ENCODE results near the gene SLC49A3. TPM values are rescaled to one million over a fixed set of nuclear protein-coding genes. Genes with fewer than 3 reads are reported as not detected.
A peak's percentile ranks its signal among the peaks of the same experiment; 100 is the strongest.
"Not testable (repeated sequence)": the region's sequence is repeated elsewhere in the genome, so short reads cannot be mapped to it uniquely, and the experiment has no call there.

SLC49A3 gene
- total RNA-seq, 1 experiment from 2014 or later: not detected

DNA sequence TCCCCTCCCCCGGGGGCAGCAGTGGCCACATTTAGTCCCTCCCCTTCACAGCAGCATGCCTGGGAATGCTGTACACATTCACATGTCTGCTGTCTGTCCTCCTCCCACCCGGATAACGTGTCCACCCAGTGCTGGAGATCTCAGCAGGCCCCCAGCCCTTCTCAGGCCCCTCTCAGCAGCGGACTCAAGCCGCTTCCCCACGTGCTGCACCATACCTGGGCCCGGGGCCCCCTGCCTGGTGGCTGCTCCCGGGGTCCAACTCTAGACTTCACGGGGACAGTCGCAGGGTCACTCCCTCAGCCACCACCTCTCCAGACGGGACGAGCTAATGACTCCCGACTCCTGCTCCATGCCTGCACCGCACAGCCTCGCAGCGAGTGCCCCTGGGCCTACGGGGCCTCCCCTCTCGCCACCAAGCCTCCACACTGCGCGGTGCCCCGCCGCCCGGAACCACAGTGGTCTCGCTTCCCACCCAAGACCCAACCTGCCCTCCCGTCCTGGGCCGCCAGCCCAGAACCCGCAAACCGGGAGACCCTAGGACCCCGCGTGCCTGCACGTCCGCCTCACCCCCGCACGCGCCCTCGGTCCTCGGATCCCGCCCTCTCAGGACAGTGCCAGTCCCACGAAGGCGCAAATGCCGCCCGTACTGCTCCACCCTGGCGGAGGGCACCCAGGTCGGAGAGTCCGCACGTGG, 15.4 kb upstream of the SLC49A3 start:
- no peak for DNase-seq (ENCODE audit: extremely low read depth, low read depth)

DNA sequence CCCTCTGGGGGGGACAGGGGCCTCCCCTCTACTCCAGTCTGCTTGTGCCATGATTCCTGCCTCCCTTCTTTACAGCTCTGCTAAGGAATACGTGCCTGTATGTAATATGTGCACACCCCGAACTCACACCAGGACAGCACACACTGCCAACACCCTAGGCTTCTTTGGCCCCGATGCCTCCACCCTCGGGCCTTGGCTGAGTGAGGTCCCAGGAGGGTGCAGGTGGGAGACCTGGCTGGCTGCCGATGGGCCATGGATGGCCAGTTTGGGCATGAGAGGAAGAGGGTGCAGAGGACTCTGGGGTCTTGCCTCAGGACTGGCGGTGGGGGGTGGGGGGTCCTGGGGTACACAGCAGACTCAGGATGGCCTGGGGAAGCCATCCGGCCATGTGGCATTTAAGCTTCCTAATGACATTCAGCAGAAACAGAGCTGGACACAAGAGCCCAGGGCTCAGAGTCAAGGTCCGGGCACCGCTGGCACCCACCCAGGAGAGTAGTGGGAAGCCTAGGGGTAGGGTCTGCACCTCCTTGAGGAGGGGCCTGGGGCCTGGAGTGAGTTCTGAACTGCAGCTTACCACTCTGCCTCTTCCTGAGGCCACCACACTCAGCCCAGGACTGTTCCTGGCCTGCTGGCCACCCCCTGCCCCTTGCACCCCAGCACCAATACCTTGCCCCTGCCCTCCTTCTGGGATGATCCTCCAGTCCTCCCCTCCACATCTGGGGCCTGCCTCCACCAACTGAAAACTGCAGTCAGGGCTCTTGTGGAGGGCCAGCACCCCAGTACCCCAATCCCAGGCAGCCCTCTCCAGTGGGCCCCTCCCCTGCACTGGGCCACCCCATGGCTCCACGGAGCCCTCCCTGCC, 14.6 kb upstream of the SLC49A3 start:
- no peak for DNase-seq (ENCODE audit: extremely low read depth, low read depth)

DNA sequence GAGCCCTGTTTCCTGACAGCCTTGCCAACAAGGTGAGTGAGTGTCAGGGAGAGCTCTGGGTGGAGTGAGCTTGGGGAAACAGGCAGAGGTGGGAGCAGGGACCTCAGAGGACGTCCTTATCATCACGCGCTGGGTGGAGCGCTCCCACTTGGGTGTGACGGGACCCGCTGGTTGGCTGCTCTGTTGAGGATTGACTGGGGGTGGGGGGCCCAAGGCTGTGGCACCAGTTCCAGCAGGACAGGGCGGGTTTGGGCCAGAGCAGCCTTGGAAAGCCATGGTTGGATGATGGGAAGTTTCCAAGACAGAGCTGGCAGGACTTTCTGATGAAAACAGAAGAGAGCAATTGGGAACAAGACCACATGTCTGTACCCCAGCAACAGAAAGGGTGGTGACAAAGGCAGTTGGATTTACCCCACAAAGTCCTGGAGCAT, 13.7 kb upstream of the SLC49A3 start:
- DNase-seq (ENCODE audit: extremely low read depth, low read depth): no peak

DNA sequence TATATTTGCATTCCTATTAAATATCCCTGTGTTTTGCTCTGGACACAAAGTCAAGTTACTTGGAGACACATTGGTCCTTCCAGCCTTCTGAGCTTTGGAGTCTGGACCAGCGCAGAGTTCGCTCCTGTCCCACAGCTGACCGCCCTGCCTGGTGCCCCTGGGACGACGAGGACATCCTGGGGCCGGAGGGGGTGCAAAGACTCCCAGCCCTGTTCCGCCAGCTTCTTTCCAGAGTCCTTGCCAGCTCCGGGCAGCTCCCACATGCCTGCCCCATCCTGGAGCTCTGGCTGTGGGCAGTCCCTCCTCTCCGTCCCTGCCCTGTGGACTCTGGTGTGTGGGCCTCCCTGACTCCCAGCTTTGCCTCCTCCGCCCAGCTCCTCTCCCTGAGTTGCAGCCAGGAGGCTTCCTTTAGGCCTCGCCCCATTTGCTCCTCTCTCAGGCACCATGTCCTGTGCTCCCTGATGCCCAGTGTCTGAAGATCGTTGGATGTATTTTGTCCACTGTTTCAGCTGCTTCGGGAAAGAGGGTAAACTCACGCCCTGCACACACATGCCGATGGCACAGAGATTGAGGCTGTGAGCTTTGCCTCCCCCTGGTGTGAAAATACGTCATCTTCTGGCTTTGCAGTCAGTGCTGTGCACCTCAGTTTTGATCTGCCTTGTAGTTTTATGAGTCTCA, 11.8 kb upstream of the SLC49A3 start:
- DNase-seq (ENCODE audit: extremely low read depth, low read depth): no peak

DNA sequence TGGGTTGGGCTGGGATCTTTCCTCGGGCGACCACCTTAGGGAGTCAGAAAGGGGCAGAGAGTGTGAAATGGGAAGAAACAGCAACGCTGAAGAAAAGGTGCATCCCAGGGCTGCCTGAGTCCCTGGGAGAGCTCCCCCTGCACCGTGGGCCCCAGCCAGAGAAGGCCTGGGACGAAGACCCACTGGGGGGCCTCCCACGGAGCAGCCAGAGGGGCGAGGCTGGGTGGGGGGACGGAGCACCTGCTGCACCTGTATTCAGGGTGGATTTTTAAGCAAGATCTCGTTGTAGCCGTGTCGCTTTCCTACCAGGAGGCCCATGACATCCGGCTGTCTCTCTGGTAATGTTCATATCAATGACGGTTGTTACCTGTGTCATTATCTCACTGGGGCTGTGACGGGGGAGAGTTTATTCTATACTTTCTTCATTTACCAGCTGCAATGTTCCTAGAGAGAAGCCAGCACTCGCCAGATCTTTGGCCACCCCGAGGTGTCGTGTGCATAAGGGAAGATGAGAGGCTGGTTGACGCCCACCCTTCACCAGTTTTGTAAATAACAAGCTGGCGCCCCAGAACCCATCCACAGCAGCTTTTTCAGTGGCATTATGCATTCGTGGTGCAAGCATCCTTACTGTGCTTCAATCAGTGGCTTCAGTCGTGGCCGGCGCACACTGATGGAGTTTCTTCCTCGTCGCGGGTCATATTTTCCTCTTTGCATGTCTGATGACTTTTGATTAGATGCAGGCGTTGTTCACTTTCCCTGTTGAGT, 11.0 kb upstream of the SLC49A3 start:
- DNase-seq (ENCODE audit: extremely low read depth, low read depth): no peak

DNA sequence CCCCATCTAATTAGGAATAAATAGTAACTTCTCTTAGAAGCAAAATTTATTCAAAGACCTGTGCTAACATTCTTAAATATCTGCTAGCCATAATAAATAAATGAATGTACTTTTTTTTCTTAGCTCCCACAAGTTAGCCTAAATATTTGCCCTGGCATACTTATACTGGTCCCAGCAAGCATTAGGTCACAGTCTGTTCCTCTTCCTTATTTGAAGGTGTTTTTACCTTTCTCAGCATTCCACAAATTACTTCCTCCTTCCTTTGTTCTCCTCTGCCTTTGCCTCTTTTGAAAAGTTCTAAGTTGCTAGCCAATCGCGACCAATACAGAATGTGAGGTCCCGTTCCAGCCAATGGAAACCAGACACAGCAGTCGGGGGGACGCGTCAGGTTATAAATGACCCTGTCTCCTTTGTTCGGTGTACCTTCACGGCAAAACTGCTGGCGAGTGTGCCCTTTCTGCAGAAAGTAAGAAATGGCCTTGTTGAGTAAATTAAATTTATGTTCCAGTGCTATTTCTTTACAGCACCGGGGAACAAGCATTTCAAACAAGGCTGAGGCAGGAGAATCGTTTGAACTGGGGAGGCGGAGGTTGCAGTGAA, 5.5 kb upstream of the SLC49A3 start:
- DNase-seq (ENCODE audit: extremely low read depth, low read depth): not testable (repeated sequence)

DNA sequence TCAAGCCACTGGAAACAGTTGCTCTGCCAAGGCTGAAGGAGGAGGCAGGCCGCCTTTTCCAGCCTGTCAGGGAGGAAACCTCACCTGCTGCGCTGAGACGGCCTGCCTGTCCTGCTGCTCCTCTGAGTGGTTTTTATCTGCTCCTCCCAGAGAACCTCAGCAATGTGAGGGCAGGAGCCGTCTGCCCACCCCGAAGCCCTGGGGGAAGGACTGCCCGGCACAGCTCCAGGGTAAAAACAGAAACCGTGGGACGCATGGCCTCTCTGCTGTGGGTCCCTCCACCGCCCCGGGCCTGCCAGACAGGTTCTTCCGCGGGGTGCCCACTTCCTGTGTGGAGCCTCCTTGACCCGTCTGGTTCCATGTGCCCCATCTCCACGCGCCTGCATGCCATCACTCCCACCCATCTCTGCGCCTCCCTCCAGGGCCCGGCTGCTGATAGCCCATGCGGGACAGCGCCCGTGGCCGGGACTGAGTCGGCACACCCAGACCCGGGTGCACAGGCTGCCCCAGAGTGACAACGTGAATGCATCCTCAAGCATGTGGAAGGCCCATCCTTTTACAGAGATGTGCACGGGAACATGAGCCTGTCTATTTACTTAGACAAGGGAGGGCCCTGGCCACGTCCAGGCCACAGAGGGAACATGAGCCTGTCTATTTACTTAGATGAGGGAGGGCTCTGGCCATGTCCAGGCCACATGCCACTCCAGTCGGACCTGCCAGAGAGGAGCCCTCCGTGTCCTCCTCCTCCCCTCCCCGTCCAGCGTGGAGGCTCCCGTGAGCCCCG, 4.0 kb upstream of the SLC49A3 start:
- DNase-seq (ENCODE audit: extremely low read depth, low read depth): no peak

DNA sequence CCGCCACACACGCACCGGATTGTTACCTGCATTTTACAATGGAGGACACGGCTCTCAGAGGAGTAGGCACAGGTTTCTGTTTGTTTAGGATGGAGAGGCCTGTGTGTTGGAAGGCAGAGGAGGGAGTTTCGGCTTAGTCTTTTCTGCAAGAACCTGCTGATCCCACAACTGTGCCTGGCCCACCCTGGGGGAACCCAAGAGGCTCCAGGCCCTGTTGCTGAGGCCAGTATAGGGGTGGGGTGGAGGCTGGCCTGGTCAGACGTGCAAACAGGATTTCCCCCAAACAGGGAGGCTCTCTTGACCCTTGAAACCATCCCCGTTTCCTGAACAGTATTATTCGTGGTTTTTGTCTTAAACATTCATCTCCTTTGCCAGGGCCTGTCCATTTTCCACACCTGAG, 772 bp upstream of the SLC49A3 start:
- DNase-seq (ENCODE audit: extremely low read depth, low read depth): no peak

DNA sequence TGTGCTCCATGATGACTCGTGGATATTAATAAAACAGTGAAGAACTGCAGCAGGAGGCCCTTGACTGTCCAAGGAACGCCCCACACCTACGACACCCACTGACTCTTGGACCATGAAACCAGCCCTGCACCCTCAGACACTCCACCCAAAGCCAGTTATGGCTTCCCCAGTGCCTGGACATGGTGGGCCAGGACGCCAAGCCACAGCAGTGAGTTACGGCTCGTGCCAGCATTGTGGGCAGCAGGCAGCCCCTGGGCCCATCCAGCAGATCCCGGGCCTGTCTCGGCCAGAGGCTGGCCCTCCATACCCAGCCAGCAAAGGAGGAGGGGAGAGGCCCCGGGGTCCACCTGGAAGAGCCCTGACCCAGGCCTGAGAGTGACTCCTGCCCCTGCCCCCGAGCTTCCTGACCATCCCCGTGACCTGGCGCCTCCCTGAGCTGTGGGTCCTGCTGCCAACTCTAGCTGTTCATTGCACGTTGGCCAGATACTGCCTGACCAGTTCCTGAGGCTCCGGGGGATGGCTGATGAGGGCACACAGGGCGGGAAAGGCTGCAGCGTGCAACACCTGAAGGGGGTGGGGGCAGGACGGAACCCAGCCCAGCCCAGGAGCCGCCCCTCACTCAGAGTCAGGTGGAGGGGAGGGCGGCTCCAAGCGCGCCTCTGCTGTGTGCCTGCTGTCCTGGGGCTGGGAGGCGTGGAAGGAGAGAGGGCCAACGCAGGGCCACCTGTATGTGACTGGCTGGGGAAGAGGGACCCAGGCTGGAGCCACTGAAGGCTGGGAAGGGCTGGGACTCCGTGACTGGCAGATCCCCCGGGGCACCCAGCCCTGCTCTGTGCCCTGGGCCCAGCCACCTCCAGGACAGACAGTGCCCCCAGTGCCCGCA, 739 bp downstream of the SLC49A3 start:
- DNase-seq (ENCODE audit: extremely low read depth, low read depth): no peak

DNA sequence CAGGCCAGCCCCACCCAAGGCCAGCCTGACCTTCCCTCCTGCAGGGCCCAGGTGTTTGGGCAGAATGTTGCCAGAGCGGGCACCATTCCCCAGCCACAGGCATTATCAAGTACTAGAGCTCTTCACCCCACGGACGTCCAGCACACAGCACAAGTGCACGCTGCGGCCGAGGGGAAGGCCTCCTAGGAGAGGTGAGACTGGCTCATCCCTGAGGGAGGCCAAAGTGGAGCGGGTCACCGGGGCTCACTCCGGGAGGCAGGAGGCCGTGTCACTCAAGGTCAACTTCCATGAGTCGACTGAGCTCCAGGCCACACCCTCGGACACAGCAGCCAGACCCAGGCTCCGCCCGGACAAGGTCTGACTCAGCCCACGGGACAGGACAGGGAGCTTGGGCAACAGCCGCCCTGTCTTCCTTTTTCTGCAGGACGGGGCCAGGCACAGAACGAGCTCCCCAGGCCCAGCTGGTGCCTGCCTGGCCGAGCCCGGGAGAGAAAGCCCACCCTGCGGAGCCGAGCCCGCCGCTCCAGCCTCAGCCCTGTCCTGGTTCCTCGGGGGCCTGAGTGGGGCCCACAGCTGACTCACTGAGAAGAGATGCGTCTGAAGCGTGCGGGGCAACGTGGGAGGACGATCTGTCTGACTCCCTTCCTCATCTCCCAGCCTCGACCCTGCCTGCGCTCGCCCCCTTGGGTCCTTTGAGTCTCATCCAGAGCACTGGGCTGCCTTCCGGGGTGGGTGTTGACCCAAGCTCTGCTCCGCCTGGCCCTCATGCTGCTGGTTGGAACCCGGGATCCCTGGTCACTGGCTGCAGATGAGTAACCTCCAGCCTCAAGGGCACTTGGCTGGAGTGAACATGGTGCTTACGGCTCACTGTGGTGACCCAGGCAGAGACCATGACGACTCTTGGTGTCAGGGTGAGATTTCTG, 1.6 kb downstream of the SLC49A3 start:
- peak; percentile 86 for DNase-seq (ENCODE audit: extremely low read depth, low read depth)

DNA sequence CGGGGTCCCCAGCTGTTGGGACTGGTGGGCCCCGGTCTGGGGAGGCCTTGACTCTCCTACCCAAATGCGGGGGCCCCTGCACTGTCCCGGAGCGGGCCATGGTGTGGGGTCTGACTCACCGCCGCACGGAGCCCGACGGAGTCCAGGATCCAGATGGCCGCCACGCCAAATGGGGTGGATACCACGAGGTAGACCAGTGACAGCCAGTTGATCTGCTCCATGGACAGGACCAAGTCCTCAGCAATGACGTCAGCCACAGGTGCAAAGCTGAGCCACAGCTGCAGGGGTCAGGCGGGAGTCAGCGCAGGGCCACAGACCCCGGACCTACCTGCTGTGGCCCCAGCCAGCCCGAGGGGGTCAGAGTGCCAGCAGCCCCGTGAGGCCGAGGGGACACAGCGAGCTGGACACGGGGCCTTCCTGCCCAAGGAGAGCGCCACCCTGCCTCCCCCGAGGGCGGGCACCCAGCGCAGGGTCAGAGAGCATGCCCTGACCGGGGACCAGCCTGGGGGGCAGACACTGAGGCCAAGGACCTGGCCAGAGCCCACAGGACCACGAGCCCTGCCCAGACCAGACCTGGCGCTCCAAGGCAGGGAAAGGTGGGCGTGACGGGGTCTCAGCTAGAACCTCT, 2.4 kb downstream of the SLC49A3 start:
- no peak for DNase-seq (ENCODE audit: extremely low read depth, low read depth)

DNA sequence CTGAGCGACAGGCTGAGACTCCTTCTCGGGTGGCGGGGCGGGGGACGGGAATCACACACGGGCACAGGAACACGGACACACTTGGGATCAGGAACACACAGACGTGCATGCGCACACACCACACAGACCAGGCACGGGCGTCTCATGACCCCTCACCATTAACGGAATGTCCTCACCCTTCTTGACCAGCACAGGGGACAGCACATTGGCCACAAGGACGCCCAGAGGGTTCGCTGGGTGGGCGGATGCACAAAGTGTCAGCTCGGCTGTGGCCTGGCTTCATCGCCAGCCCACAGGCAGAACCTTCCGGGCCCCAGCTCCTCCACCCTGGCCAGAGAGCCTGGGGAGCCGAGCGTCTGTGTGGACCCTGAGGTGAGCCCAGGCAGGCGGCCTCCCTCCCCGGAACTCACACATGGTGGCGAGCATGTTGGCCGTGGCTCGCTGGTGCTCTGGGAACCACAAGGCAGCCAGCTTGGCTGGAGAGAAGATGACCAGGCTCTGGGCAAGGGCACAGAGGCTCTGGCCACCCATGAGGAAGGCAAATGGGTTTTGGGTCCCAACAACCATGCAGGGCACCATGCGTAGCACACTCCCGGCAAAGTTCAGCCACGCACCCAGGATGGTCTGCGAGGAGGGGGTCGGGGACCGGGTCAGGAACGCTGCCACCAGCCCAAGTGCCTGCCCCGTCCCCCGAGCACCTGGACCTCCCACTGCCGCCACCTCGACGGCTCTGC, 3.1 kb downstream of the SLC49A3 start:
- no peak for DNase-seq (ENCODE audit: extremely low read depth, low read depth)

DNA sequence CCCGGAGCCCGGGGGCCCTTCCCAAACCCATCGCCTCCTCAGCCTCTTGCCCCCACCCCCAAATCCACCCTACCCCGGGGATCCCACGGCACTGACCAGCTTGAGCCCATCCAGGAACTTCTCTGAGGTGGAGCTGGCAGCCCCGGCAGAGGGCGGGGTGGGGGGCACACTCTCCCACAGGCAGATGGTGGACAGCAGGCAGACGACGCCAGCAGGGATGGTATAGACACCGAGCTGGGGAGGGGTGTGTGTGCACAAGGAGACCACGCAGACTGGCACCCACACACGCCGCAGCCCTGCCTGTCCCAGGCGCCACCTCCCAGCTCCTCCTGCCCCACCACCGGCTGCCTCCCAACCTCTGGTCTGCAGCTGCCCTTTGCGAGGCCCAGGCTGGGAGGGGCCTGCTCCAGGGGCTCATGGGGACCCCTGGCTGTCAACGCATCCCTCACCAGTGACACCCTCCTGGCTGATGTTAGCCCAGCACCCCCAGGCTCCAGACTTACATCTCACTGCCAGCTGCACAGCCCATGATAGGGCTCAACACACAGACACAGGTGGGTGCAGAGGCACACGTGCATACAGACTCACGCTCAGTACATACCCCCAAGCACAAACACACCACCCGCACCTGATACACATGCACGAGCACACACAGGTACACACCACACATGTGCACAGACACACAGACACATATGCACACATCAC, 4.2 kb downstream of the SLC49A3 start:
- no peak for DNase-seq (ENCODE audit: extremely low read depth, low read depth)

DNA sequence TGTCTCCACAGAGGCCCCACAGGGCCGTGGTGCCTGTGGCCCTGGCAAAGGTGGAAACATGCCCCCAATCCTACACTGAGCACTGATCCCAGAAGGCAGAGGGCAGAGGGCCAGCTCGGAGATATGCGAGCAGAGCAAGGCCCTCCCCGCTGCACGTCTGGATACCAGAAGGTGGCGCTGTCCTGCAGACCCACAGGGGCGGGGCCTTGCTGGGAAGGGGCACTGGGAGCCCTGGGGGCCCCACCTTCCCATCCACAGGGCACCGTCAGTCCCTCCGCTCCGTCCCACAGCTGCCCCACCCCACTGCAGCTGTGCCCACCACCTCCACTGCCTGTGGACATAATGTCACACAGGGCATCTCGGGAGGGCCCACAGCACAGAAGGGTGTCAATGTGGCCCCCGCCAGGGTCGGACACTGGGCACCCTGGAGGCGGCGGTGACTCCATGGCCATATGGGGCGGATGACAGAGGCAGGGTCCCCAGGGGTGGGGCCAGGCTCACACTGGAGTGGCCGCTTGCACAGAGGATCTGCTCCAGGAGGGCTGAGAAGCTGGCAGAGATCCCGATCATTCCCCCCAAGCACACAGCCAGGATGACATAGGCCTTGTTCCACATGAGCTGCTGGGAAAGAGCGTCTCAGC, 4.8 kb downstream of the SLC49A3 start:
- DNase-seq (ENCODE audit: extremely low read depth, low read depth): peak; percentile 61

DNA sequence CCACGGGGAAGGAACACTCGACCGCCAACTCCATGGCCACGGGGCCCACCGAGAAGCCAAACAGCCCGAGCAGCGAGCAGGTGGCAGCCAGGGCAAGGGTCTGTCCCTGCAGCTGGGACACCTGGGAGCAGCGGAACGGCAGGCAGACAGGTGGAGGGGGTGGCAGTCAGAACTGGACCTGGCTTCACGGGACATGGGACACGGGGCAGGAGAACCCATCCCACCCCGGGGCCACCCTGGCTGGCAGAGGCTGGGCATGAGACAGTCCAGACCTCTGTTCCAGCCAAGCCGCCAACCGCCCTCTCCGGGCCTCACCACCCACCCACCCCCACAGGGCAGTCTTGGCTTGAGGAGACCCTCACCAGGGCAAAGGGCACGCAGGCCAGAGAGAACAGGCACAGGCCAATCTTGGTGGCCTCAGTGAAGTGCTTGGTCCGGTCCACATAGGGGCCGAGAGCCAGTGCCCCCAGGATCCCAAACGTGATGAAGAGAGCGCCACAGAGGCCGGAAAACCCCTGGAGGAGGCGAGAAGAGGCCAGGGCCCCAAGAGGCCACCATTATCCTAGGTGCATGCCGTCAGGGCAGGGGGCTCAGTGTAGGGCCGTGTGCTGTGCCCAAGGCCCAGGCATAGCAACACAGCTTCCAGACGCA, 5.6 kb downstream of the SLC49A3 start:
- DNase-seq (ENCODE audit: extremely low read depth, low read depth): no peak

Measured in NCI-H460 (cell line).